HG03565 (cell line): Measurements from ENCODE around the gene POLD2.

Source experiments
- ATAC-seq: cut with Tn5 transposase; IDR thresholded peaks from one replicate; pipeline ENCODE4 v1.9.1; 2021; ENCODE audit warnings: mild to moderate bottlenecking, moderate library complexity; ENCODE audit not compliant: unreplicated experiment

Gene POLD2

DNA sequence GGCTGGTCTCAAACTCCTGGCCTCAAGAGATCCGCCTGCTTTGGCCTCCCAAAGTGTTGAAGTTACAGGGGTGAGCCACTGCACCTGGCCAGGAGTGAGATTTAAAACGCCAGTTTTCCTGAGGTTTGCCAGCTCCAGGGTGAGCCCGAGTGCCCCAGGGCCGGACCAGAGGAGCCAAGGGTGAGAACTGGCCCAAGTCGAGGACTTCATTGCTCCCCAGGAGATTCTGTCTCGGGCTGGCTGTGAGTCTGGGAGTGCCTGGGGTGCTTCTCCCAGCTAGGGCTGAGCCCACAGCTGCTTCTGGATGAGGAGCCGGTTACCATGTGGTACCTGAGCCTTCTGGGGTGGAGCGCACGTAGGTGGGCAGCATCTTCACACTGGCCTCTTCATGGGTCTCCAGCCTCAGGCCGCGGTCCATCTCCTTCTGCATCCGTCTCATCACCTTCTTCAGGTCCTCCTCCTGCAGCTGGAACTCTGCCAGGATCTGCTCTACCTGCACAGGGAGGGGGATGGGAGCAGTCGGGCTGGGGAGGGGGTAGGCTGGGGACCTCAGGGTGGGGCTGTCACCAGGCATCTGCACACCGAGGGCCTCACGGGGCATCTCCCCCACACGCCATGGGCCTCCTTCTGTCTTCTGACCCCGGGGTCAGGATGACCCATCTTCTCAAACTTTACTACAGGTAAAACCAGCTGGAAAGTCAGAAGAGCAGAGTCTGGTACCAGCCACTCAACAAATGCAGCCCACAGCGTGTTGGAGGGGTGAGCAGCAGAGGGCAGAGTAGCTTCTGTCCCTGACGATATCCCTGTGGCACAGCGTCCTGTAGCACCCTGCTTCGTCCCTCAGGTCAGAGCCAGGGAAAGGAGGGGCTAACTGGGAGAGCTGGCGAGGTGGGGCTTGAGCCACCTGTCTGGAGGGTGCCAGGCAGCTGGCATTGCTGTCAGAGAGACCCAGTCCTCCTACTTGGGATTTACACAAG is 29.9 kb upstream of the POLD2 start:
- ATAC-seq, result no peak

DNA sequence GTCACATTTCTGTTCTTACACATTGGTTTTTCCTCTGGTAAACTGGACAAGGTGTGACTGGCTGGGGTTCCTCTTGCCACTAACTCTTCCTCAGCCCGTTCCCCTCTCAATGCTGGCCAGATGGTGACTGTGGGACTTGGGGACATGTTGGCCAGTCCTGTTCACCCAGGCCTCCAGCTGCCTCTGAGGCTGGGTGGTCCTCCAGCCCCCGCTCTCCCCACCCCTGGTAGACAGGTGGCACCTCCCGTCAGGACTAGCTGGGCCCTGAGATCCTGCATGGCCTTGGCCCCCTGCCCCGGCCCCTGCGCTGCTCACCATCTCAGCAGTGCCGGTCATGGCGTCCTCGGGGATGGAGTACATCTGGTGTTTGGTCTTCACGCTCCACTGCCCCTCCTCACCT is 28.6 kb upstream of the POLD2 start:
- no peak for ATAC-seq

DNA sequence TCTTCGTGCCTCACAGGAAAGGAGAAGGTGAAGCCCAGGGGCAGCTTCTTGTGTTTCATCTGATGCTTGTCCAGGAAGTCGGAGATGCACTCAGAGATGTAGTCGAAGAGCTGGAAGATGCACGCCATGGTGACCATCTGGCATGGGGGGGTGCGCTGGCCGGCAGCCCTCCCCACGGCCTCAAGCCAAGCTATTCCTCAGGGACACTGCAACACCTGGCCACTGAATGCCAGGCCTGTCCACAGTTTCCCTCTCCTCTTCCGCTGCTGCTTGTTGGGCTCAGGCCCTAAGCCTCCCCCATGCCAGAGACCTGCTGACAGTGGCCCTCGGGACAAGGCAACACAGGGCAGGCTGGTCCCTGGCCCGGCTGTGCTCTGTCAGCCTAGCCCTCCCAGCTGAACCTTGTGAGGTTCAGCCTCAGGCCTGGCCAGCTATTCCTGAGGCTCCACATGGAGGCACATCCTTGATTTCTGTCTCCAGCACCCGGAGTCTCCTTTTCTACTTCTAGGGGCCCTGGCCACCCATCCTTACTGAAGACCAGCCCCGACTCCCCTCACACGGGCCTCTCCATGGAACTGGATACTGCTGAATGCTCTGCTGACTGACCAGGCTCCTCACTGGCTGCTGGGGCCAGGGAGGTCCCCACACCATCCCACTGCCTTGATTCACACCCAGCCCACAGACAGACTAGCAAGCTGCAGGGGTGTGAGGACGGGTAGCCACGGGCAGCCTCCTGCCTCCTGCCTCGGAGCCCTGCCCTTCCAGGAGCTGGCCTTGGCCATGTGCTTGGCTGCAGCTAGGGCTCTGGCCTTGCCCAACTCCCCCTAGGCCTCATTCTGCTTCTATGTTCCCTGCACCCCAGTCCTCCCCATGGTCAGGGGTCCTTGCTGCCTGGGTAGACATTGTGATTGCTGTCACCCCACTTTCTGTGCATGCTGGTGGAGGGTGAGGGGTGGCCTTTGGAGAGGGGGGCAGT is 27.9 kb upstream of the POLD2 start:
- ATAC-seq, result no peak

DNA sequence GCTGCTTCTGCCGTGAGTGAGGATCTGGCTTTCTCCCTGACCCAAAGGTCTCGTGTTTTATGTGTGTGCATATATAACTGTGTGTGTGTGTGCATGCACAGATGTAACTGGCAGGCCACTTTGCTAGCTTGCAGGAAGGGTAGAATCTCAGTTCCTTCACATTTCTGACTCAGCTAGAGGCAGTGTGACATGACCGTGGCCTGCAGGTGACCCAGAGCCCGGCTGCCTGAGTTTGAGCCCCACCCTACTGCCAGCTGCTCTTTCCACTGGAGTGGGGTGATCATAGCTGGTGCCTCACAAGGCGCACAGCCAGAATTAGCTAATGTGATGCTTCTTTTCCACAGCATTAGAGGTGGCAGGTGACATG is 27.1 kb upstream of the POLD2 start:
- peak; percentile 40 for ATAC-seq

DNA sequence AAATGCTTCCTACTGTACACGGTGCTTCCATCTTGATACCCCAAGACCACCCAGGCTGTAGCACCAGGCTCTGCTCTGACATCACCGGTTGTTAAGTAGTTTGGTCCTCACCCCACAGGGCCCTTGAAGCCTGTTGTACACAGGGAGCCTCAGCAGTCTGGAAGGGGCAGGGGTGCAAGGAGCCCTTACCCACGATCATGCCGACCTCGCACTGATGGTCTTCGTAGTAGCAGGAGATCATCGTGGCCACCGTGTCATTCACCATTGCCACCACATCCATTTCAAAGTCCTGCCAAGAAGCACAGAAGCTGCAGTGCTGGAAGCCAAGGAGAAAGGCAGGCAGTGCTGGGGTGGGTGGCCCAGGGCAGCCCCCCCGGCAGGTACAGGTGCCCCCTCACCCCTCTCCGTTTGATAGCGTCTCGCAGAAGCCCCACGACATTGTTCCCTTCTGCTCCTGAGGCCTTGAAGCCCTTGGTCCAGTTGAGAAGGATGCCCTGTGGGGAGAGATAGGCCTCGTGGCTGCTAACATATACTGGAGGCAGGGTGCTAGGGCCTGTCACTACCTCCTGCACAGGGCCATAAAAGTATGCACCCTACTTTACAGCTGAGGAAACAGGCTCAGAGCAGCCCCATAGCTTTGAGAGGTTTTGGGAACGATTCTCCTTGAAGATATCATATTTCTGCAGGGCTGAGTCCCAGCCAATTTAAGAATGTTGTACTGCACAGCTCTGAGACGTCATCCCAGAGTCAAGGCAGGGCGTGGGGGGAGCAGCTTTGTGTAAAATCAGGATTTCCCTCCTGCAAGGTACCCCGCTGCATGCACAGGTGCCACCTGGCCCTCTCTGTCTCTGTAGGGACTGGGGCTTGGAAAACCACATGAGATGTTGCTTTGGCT is 26.5 kb upstream of the POLD2 start:
- no peak for ATAC-seq

DNA sequence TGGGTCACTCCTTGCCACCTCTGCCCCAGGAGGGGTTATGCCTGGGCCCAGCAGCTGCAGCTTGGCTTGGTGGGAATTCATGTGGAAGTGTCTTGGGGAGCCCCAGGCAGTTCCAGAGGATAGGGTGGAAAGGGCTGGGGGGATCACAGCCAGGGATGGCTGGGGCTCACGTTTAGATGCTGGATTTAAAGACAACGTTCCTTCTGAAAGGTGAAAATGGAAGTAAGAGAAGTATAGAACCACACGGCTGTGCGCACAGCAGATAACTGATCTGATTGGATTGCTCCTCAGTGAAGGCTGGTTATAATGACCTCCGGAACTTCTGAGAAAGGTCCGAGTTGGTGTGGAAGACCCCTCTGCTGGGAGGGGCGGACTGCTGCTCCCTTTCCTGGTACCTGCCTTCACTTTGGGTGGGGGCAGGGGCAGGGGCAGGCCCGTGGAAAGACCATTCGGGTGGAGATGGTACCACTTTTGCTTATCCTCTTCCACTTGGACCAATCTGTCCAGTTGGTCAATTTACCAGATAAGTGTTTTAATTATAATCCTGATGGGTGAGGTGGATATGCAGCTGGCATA is 25.7 kb upstream of the POLD2 start:
- no peak for ATAC-seq

DNA sequence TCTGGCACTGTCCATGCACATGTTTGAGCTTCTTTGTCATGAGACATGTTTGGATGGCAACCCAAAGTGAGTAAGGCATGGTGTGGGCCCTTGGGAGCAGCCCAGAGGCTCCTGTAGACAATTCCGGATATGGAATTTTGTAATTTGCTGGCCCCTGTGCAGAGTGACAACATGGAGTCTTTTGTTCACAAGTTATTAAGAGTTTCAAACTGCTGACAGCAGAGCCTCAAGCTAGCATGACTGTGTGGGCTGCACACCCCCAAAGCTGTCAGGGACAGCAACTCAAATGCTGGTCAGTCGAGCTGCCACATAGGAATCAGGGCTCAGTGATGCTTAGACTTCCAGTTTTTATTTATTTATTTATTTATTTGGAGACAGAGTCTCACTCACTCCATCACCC is 24.8 kb upstream of the POLD2 start:
- no peak for ATAC-seq

DNA sequence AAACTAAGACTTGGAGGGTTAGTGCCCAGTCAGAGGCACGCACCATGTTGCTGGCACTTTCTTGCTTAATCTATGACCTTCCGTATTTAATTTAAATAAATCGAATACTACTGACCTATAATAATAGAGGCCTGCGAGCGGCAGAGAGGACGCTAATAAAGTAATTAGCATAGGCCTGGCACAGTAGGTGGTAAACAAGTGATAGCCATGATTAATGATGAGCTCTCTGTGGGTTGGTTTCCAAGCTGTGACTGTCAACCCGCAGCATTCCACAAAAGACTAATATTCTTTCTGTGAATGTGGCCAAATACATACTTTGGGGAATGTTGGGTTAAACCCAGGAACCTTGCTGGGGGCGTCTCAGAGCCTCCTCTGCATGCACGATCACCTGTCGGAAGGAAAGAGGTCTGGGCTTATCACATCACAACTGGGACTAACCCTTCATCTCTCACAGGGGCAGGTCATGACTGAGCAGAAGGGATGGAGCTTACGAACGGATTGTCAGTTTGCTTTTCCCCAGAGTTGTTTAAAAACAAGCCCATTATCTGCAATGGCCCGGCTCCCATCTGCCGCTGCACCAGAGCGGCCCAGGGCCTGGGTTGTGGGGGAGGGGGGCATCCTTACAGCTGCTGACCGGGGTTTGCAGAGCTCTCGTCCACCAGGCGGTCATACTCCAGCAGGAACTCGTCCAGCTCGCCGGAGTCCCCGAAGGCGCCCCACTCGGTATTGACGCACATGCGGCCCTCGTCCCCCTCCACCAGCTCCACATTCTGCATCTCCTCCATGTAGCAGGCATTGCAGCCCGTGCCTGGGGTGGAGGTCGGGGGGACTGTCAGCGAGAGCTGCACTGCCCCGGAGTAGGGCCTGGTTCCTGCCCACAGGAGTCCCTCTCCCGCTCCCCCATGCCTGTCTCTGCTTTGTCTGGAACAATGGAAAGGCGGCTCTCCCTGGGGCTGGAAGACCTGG is 24.0 kb upstream of the POLD2 start:
- ATAC-seq, result no peak

DNA sequence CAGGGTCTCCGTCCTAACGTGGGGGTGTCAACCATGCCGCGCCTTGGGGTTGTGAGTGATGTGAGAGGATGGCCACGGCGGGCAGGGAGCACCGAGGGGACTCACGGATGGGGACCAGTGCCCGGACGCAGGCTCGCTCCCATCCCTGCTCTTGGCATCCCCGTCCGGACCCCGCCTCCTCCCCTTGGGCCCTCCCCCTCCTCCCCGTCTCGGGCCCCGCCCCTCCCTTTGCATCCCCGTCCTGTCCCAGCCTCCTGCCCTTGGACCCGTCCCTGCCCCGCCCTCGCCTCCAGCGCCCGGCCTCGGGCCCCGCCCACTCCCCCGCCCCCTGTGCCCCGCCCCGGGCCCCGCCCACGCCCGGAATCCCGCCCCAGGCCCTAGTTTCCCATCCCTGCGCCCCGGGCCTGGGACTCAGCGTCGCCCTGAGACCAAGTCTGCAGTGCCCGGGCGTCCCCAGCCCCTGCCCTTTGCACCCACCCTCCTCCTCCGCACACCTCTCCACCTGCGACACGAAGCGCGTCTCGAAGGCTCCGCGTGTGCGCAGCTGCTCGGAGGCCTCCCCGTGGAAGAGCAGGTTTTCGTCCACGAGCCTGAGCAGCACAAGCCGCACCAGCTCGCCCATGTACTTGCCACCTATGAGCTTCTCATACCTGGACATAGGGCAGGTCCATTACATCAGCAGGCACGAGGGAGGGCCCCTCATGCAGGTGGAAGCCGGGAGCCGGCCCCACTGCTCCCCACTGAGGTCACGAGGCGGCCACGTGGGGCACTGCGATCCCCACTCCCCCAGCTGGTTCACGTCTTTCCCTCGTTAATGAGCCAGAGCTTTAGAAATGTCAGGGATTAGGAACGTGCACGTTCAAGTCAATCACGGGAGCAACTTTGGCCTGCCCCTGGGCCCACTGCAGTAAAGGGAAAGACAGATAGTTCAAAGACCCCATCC is 22.9 kb upstream of the POLD2 start:
- no peak for ATAC-seq

DNA sequence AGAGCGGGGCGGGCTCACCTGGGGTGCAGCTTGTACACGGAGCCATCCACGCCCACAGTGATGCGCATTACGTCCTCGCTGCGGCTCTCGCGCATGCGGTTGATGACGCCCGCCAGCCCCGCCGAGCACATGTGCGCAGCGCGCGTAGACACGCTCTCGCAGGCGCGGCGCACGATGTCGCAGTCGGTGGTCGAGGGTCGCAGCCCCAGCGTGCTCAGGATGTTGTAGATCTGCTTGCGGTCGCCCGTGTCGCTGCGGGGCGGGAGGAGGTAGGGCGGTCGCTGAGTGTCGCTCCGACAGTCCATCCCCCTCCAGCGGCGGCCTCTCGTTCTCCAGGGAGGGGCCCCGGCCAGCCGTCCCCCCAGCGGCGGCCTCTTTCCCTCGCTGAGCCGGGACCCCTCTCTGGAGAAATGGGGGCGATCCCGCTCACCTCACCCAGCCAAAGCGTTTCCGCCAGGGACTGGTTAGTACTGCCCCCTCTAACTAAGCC is 22.2 kb upstream of the POLD2 start:
- no peak for ATAC-seq

DNA sequence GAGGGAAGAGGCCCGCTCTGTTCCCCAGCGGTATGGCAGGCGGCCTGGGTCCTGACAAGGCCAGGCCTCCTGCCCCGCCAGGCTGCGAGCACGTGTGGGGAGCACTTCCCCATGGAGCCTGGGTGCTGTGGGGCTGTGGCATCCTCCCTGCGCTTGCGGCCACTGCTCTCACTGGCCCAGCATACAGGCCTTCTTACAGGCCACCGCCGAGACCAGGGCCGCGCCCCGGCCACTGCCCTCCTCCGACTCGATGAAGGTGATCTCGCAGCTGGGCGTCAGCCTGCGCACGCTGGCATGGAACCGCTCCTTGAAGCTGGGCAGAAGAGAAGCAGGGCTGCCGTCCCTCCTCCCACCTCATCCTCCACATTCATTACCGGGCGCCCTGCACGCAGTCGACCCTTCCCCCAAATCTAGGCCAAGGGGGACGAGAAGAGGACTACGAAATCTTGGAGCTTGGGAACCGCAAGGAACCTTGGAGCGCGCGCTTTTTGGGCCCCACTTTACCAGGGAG is 21.7 kb upstream of the POLD2 start:
- no peak for ATAC-seq

DNA sequence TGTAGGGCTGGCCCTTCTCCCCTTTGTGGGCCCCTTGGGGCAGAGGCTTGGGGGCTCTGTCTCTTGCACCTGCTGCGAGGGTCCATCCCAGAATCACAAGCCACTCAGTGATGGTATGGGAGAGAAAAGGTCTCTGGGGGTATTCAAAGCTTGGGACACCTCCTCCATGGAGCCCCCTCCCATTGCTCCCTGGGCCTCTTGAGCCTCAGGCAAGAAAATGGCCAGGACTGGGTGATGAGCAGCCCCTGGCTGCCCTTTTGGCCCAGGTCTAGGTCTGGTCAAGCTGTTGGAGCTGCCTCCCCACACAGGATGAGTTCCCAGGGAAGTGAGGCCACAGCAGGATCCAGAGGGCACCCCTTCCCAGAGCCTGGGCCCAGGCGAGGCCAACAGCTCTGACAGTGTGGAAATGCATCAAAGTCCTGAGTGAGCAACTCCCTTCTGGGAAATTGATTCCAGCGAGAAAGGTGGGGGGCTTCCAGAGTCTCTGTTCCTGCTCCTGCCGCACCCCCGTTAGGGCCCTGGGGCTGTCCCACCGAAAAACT is 21.1 kb upstream of the POLD2 start:
- no peak for ATAC-seq

DNA sequence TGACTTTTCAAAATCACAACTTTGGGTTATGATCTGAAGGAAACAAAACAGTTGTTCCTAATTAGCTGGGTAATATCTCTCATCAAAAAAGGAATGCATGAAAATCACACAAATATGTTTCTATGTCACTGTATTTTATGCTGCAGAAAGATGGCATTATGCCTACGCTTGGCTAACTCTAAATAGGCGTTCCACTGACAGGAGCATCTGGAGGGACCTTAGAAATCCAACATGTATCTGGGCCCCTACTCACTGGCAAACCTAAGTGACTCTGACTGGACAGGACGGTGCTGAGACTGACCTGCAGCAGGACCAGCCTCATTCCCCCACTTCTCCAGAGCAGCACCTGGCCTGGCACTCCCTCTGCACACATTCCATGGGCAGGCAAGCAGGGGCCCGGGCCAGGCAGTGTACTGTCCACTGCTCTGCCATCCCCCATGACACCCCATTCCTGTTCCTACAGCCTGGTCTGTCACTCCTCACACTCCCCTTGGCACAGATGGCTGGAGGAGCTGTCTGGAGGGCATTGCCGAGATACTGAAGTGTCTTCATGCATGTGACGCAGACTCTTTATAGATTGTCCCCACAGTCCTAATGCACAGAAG is 20.4 kb upstream of the POLD2 start:
- ATAC-seq, result no peak

DNA sequence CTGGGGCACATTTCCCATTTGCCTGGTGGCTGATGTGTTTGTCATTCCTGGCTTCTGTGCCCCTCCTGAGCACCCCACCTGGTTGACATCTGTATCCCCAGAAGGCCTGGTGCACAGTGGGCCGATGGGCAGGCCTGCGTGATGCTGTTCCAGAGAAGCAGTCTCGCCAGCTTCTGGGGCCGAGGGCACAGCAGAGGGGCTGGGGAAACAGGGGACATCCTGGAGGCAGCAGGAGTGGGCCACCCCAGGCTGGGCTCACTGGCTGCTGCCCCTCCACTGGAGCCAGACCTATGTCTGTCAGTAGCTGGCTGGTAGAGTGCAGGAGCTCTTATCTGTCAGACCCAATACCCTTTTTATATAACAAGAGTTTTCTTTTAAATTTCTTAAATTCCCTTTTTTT is 18.7 kb upstream of the POLD2 start:
- no peak for ATAC-seq

DNA sequence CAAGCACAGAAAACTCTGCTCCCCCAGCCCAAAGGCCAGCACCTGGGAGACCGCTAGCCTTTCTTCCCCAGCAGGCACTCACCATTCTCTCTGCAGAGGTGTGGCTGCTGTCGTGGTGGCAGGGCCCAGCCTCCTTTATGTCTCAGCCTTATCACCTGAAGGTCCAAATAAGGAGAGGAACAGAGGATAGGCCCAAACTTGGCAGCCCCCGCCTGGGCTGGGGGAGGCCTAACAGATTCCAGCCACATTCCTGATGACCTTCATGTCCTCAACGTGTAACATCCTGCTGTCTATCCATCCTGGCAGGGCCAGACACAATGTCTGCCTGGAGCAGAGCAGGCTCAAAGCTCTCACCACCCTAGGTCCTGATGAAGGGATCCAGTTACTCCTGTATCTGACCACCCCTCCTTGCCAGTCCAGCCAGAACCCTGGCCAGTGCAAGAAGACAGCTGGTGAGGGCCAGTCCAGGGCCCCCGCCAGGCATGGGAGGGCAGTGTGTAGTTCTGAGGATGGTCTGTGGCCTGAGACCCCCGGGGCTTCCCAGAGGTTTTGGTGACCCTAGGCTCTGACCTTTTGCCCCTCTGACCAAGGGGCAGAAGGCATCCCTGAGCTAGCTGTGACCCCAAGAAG is 18.0 kb upstream of the POLD2 start, which contains the start of gene MYL7:
Gene MYL7, minus strand, starts transcription at position 112 of the 630 bp plus-strand sequence. Its CDS starts 27 bp downstream, at position 85.
- no peak for ATAC-seq

DNA sequence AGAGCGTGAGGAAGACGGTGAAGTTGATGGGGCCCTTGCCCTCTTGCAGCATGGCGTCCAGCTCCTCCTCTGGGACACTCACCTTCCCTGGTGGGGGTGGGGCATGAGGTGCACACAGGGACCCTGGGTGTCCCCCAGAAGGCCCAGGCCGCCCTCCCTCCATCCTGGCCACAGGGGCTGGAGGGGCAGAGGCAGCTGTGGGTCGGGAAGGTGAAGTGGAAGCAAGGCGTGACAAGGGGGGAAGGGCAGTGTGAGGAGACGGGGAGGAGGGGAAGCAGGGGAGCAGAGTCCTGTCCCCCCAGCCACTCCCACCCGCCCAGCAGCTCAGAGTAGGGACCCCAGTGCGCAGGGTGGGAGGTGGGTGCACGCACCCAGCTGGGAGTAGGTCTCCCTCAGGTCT is 17.0 kb upstream of the POLD2 start:
- no peak for ATAC-seq
